ENCODE results near the gene OR1M1.

- no peak for TF ChIP-seq CTCF (IDR thresholded peaks at IDR 0.05)
- TF ChIP-seq POLR2A (IDR thresholded peaks at IDR 0.05) = no peak
Measured at GRCh38 chr19:9086761-9087160, at the start of gene OR1M1.
